Neutrophil (primary cell): ENCODE results near the gene HNRNPD.
"Not testable (repeated sequence)": the region's sequence is repeated elsewhere in the genome, so short reads cannot be mapped to it uniquely, and the experiment has no call there.

ENCODE experiments used
- H3K27ac ChIP-seq: fragments of 200-600 bp; sonication (generic); 2 replicates; pipeline ENCODE4 v1.5.1; 2016; ENCODE audit warnings: mild to moderate bottlenecking, moderate library complexity
- H3K27me3 ChIP-seq: fragments of 200-600 bp; sonication (generic); 2 replicates; pipeline ENCODE4 v1.6.0; 2016; ENCODE audit warnings: mild to moderate bottlenecking
- H3K36me3 ChIP-seq: fragments of 200-600 bp; sonication (generic); 2 replicates; pipeline ENCODE4 v1.5.1; 2017
- H3K4me1 ChIP-seq, 2 experiments: fragments of 200-600 bp in 1 of 2; sonication (generic) in 1 of 2; 1 replicate in 1 of 2; 2 replicates in 1 of 2; pipeline versions ENCODE4 v1.5.1 to v1.6.1; 2013 to 2016; ENCODE audit warnings: low read depth in 1 of 2, low read length in 1 of 2, mild to moderate bottlenecking in 1 of 2, moderate library complexity in 1 of 2; ENCODE audit not compliant: control insufficient read depth in 1 of 2, insufficient read depth in 1 of 2
- H3K4me3 ChIP-seq, 2 experiments: fragments of 200-600 bp in 1 of 2; sonication (generic) in 1 of 2; 1 replicate in 1 of 2; 2 replicates in 1 of 2; pipeline ENCODE4 v1.5.1; 2013 to 2016; ENCODE audit warnings: low read depth in 1 of 2, low read length in 1 of 2, mild to moderate bottlenecking in 1 of 2, moderate library complexity in 1 of 2
- H3K9me3 ChIP-seq: fragments of 200-600 bp; sonication (generic); 2 replicates; pipeline ENCODE4 v1.5.1; 2016
- TF ChIP-seq, protein P1 (sequence below): fragments of 200-600 bp; sonication (generic); IDR thresholded peaks from 2 replicates; pipeline ENCODE4 v1.5.1; 2016; ENCODE audit warnings: antibody characterized with exemption

HNRNPD gene

DNA sequence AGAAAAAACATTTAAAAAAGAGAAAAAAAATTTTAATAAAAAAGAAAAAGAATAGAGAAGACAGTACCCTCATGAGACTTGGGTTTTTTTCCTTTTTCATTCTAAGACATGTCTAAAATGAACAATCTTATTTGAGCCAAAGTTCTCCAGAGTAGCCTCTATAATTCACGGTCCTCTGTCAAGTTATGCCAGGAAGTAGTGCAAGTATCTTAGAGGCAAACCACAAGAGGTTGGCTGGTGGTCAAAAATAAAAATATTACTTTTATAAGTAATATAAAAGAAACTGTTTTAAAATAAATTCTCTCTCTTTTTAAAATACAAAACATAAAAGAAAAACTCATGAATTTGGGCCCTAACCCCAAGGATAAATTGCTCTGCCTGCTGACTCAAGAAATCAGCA is 29.9 kb upstream of the HNRNPD start:
- H3K27ac ChIP-seq, result no peak overlapping the region
- H3K27me3 ChIP-seq, result no peaks in the 10 kb centered on the region
- no peaks in the 10 kb centered on the region for H3K9me3 ChIP-seq
- no peaks in the 10 kb centered on the region for H3K4me1 ChIP-seq
- no peaks in the 10 kb centered on the region for H3K36me3 ChIP-seq
- TF ChIP-seq, protein P1, sequence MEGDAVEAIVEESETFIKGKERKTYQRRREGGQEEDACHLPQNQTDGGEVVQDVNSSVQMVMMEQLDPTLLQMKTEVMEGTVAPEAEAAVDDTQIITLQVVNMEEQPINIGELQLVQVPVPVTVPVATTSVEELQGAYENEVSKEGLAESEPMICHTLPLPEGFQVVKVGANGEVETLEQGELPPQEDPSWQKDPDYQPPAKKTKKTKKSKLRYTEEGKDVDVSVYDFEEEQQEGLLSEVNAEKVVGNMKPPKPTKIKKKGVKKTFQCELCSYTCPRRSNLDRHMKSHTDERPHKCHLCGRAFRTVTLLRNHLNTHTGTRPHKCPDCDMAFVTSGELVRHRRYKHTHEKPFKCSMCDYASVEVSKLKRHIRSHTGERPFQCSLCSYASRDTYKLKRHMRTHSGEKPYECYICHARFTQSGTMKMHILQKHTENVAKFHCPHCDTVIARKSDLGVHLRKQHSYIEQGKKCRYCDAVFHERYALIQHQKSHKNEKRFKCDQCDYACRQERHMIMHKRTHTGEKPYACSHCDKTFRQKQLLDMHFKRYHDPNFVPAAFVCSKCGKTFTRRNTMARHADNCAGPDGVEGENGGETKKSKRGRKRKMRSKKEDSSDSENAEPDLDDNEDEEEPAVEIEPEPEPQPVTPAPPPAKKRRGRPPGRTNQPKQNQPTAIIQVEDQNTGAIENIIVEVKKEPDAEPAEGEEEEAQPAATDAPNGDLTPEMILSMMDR, result no peak
- H3K4me3 ChIP-seq, result no peak overlapping the region

GRCh38 chr4:82402196-82402775 is 28.5 kb upstream of the HNRNPD start:
- no peaks in the 10 kb centered on the region for H3K27me3 ChIP-seq
- TF ChIP-seq, protein P1, result no peak
- H3K4me1 ChIP-seq, result no peaks in the 10 kb centered on the region
- no peaks in the 10 kb centered on the region for H3K36me3 ChIP-seq
- H3K9me3 ChIP-seq, result no peaks in the 10 kb centered on the region
- no peak overlapping the region for H3K4me3 ChIP-seq
- H3K27ac ChIP-seq, result no peak overlapping the region

DNA sequence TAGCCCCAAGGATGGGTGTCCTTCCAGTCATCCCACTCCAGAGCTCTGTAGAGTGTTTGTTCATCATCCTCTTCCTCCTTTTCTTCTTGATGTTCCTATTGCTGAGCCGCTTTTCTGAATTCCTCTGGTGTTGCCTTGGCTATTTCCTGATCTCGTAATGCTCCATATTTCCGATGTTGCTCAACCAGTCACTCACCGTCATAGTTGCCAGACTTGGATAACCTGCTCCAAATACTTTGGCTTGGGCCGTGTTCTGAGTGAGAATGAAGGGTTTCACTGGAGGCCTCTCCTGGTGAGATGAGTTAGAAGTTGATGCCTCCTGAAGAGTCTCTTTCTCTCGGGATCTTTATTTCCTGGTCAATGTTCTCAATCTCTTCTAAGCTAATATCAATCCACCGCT is 27.8 kb upstream of the HNRNPD start:
- Histone ChIP-seq H3K4me3 (no peak overlapping the region), H3K27me3 (no peaks in the 10 kb centered on the region), H3K27ac (no peak overlapping the region), H3K9me3 (no peaks in the 10 kb centered on the region), H3K4me1 (no peaks in the 10 kb centered on the region), H3K36me3 (no peaks in the 10 kb centered on the region)
- TF ChIP-seq, protein P1, result no peak

DNA sequence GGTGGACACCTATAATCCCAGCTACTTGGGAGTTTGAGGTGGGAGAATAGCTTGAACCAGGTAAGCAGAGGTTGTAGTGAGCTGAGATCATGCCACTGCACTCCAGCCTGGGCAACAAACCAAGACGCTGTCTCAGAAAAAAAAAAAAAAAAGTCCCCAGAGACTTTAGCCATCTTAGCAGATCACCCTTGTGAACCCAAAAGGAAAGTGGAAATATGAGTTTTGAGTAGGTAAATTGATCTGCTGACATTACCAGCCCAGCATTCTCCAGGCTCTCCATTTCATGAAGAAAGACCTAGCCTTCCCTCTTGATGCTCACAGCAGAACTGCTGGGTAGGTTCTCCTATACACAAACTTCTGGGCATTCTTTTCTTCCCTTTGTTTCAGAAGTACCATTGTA is 24.5 kb upstream of the HNRNPD start:
- Histone ChIP-seq H3K27me3 (no peaks in the 10 kb centered on the region), H3K4me3 (no peak overlapping the region), H3K36me3 (no peaks in the 10 kb centered on the region), H3K9me3 (no peaks in the 10 kb centered on the region), H3K4me1 (no peaks in the 10 kb centered on the region), H3K27ac (no peak overlapping the region)
- TF ChIP-seq, protein P1, result no peak

DNA sequence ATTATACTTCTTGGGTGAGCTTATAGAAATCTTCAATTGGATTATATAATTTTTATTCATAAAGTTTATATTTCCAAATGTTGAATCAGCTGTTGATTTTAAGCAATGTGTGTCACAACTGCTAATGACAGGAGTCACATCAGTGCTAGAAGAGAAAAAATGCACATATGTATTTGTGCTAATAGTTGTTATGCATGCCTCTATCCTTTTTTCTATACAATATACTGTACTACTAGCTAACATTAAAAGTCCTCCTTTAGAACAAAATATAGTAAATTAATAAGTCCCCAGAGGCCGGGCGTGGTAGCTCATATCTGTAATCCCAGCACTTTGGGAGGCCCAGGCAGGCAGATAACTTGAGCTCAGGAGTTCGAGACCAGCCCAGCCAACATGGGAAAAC is 23.7 kb upstream of the HNRNPD start:
- Histone ChIP-seq H3K27ac (no peak overlapping the region), H3K4me1 (no peaks in the 10 kb centered on the region), H3K4me3 (no peak overlapping the region), H3K9me3 (no peaks in the 10 kb centered on the region), H3K27me3 (no peaks in the 10 kb centered on the region), H3K36me3 (no peaks in the 10 kb centered on the region)
- TF ChIP-seq, protein P1, result no peak

DNA sequence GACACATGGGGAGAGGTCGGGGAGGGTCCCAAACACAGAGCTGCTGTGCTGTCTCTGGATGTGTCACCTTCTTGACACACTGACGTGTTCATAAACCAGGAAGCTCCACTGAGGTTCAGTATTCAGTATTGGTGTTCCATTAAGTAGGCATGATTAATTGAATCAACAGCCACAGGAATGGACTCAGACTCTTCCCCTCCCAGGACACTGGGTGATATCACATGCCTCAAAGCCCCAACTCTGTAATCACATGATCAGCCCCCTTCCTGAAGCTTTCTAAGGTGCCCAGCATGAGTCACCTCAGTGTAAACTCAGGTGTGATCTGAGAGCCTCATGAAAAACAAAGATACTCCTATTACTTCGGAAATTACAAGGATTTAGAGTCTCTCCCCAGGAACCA is 21.1 kb upstream of the HNRNPD start:
- Histone ChIP-seq H3K36me3 (no peaks in the 10 kb centered on the region), H3K27ac (no peak overlapping the region), H3K27me3 (no peaks in the 10 kb centered on the region), H3K4me3 (no peak overlapping the region), H3K9me3 (no peaks in the 10 kb centered on the region), H3K4me1 (no peaks in the 10 kb centered on the region)
- TF ChIP-seq, protein P1, result no peak

GRCh38 chr4:82390061-82390460 is 16.3 kb upstream of the HNRNPD start:
- not testable (repeated sequence) for H3K4me1 ChIP-seq, H3K4me3 ChIP-seq, H3K27me3 ChIP-seq, H3K27ac ChIP-seq, H3K9me3 ChIP-seq, H3K36me3 ChIP-seq
